Ascending aorta (tissue), 2 donors: ENCODE results near the gene KCNK16. TPM values are rescaled to one million over a fixed set of nuclear protein-coding genes. Genes with fewer than 3 reads are reported as not detected.
A peak's percentile ranks its signal among the peaks of the same experiment; 100 is the strongest.

Experiments
- DNase-seq, 2 donors: peaks; one replicate each; pipeline ENCODE4 v3.0.0-alpha.2; 2019; ENCODE audit warnings: low spot score in 2 of 2
- H3K27ac ChIP-seq, 2 donors: fragments of 200-600 bp; sonication (generic); one replicate each; pipeline ENCODE4 v1.5.1; 2016 to 2017; ENCODE audit warnings: mild to moderate bottlenecking in 1 of 2
- H3K27me3 ChIP-seq: fragments of 200-600 bp; sonication (generic); one replicate; pipeline ENCODE4 v1.5.1; 2017
- H3K36me3 ChIP-seq, 2 donors: fragments of 200-600 bp; sonication (generic); one replicate each; pipeline ENCODE4 v1.5.1; 2016
- H3K4me1 ChIP-seq, 2 donors: fragments of 200-600 bp; sonication (generic); one replicate each; pipeline ENCODE4 v1.5.1; 2016 to 2017; ENCODE audit warnings: mild to moderate bottlenecking in 1 of 2
- H3K4me3 ChIP-seq, 2 donors: fragments of 200-600 bp; sonication (generic); one replicate each; pipeline ENCODE4 v1.5.1; 2016 to 2017; ENCODE audit warnings: mild to moderate bottlenecking in 1 of 2
- H3K9me3 ChIP-seq, 2 donors: fragments of 200-600 bp; sonication (generic); one replicate each; pipeline ENCODE4 v1.5.1; 2016
- intact Hi-C: fragments of 100-400 bp; cut with DNase I; formaldehyde crosslinking; loops from one replicate; pipeline ENCODE4 v1.15.1; 2023
- total RNA-seq: library from RNA; depleted of rRNA; stranded (reverse); fragments of >200 nt; gene quantifications from one replicate; pipeline ENCODE4 v1.1.0, GENCODE V29; 2016
- TF ChIP-seq, protein P1 (sequence below), 3 experiments: fragments of 200-600 bp in 2 of 3; fragments of 450-650 bp in 1 of 3; sonication (generic) in 2 of 3; IDR thresholded peaks; one replicate each; pipeline ENCODE4 v1.5.1; 2016 to 2019; ENCODE audit warnings: antibody characterized with exemption in 3 of 3, mild to moderate bottlenecking in 1 of 3, moderate library complexity in 1 of 3

The KCNK16 gene
- total RNA-seq, 1 donor from 2014 or later, result not detected

GRCh38 chr6:39321761-39322160 is 741 bp downstream of the KCNK16 start:
- TF ChIP-seq, protein P1, sequence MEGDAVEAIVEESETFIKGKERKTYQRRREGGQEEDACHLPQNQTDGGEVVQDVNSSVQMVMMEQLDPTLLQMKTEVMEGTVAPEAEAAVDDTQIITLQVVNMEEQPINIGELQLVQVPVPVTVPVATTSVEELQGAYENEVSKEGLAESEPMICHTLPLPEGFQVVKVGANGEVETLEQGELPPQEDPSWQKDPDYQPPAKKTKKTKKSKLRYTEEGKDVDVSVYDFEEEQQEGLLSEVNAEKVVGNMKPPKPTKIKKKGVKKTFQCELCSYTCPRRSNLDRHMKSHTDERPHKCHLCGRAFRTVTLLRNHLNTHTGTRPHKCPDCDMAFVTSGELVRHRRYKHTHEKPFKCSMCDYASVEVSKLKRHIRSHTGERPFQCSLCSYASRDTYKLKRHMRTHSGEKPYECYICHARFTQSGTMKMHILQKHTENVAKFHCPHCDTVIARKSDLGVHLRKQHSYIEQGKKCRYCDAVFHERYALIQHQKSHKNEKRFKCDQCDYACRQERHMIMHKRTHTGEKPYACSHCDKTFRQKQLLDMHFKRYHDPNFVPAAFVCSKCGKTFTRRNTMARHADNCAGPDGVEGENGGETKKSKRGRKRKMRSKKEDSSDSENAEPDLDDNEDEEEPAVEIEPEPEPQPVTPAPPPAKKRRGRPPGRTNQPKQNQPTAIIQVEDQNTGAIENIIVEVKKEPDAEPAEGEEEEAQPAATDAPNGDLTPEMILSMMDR (IDR thresholded peaks at IDR 0.05), result no peak
- DNase-seq, result no peak
- no peaks in the 10 kb centered on the region for H3K27me3 ChIP-seq
- H3K36me3 ChIP-seq, result no peaks in the 10 kb centered on the region
- no peaks in the 10 kb centered on the region for H3K9me3 ChIP-seq
- H3K27ac ChIP-seq, result no peak overlapping the region
- H3K4me3 ChIP-seq, result no peak overlapping the region
- intact Hi-C loops, result no loop called here
- peaks cover 0 to 16% of the 10 kb centered on the region in 2 donors for H3K4me1 ChIP-seq

DNA sequence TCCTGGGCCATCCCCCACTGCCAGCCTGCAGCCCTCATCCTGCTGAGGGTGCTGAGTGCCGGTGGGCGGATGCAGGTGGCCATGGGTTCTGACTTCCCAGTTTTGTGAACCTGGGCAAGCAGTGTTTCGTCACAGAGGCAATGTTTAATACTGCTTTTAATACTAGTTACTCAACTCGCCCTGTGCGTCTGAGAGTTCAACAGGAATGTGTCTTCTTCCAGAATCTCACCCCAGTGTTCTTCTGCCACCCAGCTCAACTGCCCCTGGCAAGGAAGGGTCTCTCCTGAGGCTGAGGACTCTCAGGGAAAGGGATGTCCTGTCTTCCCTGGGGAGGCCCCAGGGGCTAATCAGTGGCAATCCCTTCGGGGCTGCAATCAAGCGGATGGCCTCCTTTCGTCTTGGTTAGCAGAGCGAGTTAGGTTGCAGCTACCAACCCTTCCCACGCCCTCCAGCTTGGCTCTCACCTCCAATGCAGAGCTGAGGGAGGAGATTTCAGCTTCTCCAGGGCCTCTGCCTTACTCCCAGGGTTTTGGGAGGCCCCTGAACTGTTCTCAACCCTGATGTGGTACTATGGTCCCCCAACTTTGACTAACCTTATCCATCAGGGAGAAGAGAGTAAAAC is 2.0 kb downstream of the KCNK16 start:
- intact Hi-C loops, result no loop called here
- H3K4me3 ChIP-seq, result no peak overlapping the region
- no peaks in the 10 kb centered on the region for H3K36me3 ChIP-seq
- H3K27ac ChIP-seq, result peak overlapping the region; percentile 78 to 85
- no peaks in the 10 kb centered on the region for H3K9me3 ChIP-seq
- no peak for DNase-seq
- no peaks in the 10 kb centered on the region for H3K27me3 ChIP-seq
- TF ChIP-seq, protein P1 (IDR thresholded peaks at IDR 0.05), result no peak
- peaks cover 0 to 16% of the 10 kb centered on the region in 2 donors for H3K4me1 ChIP-seq

- peak overlapping the region; percentile 78 to 85 for H3K27ac ChIP-seq
- intact Hi-C loops, result no loop called here
- no peaks in the 10 kb centered on the region for H3K27me3 ChIP-seq
- H3K4me1 ChIP-seq, result peaks cover 0 to 16% of the 10 kb centered on the region in 2 donors
- no peak for DNase-seq
- H3K36me3 ChIP-seq, result no peaks in the 10 kb centered on the region
- no peak overlapping the region for H3K4me3 ChIP-seq
- H3K9me3 ChIP-seq, result no peaks in the 10 kb centered on the region
- TF ChIP-seq, protein P1 (IDR thresholded peaks at IDR 0.05), result no peak
Observed at GRCh38 chr6:39319621-39320362, 2.7 kb downstream of the KCNK16 start.

GRCh38 chr6:39317256-39317655 is 5.2 kb downstream of the KCNK16 start:
- TF ChIP-seq, protein P1 (IDR thresholded peaks at IDR 0.05), result no peak
- Histone ChIP-seq H3K9me3 (no peaks in the 10 kb centered on the region), H3K27me3 (no peaks in the 10 kb centered on the region), H3K4me3 (no peak overlapping the region), H3K4me1 (peaks cover 0 to 22% of the 10 kb centered on the region in 2 donors), H3K36me3 (no peaks in the 10 kb centered on the region), H3K27ac (peak overlapping the region in 1 of 2 donors; percentile 14)
- DNase-seq, result no peak
- intact Hi-C loops, result no loop called here

GRCh38 chr6:39314273-39314795 is 8.2 kb downstream of the KCNK16 start, which contains the start of gene KCNK17:
Gene KCNK17 (minus strand): TSS chr6:39314419. CDS start chr6:39314320, 99 bp downstream.
- Histone ChIP-seq H3K27me3 (no peaks in the 10 kb centered on the region), H3K36me3 (no peaks in the 10 kb centered on the region), H3K4me3 (peak within 1 kb of the TSS; percentile 46 to 71), H3K27ac (peak within 1 kb of the TSS; percentile 67 to 75), H3K4me1 (peaks cover 0 to 11% of the 10 kb centered on the region in 2 donors), H3K9me3 (no peaks in the 10 kb centered on the region)
- TF ChIP-seq, protein P1 (IDR thresholded peaks at IDR 0.05), result no peak
- intact Hi-C loops, result loop anchor here (2.0 kb wide), 1 partner anchor 24 kb away; no protein-coding TSS in a partner anchor
- no peak for DNase-seq
